Hippocampal formation (tissue), 2 donors: ENCODE data around the gene AR.

Experiments
- DNase-seq, 2 donors: peaks; one replicate each; lab custom pipeline; 2025; lab: John Stamatoyannopoulos, UW

Gene AR

DNA sequence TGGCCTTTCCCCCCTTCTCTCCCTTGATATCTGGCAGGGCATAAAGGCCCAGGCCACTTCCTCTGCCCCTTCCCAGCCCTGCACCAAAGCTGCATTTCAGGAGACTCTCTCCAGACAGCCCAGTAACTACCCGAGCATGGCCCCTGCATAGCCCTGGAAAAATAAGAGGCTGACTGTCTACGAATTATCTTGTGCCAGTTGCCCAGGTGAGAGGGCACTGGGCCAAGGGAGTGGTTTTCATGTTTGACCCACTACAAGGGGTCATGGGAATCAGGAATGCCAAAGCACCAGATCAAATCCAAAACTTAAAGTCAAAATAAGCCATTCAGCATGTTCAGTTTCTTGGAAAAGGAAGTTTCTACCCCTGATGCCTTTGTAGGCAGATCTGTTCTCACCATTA, 183.8 kb downstream of the AR start:
- no peak for DNase-seq

DNA sequence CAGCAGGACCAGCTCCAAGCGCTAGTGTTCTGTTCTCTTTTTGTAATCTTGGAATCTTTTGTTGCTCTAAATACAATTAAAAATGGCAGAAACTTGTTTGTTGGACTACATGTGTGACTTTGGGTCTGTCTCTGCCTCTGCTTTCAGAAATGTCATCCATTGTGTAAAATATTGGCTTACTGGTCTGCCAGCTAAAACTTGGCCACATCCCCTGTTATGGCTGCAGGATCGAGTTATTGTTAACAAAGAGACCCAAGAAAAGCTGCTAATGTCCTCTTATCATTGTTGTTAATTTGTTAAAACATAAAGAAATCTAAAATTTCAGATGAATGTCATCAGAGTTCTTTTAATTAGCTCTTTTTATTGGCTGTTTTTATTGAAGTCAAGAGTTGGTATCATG, 186.5 kb downstream of the AR start:
- DNase-seq: no peak

DNA sequence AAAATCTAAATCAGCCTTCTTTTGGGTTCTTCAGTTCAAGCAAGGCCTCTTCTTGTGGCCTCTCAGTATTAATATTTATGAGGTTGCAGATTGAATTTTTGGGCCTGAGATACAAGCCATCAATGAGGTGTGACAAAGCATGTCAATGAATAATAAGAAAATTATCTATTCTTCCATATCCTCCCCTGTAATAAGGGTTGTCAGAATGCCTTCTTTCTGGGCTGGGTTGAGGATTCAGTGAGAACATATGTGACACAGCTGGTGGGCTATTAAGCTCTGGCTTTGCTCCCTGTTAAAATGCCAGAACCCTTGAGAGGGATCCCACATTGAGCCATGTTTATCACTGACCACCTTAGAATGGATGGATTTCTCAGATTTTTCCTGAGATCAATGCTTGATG, 187.2 kb downstream of the AR start:
- no peak for DNase-seq

DNA sequence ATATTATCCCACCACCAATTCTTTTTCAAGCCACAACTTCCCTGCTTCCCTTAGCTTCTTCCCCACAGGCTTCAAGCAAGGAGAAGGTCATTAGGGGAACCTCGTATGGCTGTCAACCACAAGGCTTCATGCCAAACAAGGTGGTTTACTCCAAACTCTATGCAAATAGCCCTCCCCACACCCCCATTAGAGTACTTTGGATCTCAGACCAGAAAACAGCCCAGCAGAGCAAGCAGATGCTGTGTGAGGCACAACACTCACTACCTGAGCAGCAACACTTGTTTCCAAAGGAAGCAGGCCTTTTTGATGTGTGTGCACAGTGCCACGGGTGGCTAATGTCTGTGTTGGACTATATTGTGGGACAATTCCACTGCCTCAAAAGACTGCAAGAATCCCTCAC, 189.0 kb downstream of the AR start:
- DNase-seq: no peak

DNA sequence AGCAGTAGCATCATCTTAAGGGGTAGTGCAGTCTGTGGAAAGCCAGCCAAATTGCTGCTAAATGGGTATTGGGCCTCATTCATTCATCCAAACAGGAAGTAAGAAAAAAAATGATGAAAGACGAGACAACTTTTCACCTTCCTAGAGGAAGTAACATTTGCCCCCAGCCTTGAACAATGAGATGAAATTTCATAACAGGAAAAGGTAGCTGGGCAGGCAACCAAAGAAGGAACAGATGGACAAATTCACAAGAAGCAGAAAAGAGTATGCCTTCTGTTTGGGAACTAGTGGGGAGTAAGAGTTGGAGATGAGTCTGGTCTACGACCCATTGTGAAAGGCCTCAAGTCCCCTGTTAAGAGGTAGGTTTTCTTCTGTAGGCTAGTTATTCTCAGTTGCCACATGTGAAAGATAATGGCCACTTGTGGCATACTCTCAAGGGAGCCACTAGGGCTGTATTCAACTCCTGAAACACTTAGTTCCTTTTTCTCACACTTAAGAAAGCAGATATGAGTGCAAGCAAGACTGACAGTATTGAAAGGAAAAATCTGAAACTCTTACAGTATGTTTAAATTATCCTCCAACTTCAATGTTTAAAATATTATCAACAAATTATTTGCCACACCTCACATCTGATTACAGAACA, 190.4 kb downstream of the AR start:
- DNase-seq: no peak

DNA sequence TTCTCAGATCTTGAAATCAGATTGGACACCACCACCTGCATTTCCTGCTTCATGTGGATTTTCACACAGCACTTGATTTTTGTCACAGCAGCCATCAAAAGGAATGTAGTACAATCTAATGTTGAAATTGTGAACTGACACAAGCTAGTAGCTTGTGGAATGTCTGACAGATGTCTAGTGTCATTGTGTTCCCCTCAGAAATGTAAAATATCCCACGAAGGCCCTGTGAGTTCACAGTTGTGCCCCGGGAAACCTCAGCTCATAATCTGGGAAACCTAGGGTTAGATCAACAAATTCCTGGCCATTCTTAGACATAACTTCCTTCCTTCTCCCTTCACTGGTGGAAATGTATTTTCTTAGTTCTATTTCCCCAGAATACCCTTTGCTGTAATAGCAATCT, 205.7 kb downstream of the AR start:
- no peak for DNase-seq

DNA sequence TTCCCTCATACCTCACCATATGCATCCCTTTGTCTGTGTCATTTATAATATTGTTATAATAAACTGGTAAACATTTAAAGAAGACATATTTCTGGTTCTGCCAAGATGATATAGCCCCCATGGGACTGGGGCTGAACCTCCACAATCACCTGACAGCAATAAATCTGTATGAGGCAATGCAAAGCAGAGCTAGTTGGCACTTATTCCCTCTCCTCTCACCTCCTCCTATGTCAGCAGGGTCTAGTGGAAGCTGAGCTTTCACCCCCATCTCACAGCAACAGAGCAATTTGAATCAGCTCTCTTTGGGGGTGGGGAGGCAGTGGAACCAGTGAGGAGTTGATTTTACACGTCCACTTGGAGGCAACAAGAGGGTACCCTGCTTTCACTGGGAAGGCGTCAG, 206.9 kb downstream of the AR start:
- no peak for DNase-seq

DNA sequence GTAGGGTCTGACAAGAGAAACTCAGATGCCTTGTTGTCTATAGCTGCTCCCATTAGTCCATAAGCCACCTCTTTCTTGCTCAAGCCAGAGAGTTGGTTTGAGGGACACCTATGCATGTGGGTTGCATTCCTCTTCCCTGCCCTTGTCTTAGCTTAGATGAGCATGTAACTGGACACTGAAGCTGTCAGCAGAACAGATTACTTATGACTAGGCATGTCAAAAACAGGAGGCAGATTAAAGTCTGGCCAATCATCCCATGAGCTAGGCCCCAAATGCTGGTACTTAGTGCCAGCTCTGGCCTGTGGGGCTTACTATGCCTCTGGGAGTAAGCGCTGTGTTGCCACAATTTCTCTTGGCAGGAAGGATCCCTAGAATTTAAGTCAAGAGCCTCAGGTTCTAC, 215.2 kb downstream of the AR start:
- no peak for DNase-seq

DNA sequence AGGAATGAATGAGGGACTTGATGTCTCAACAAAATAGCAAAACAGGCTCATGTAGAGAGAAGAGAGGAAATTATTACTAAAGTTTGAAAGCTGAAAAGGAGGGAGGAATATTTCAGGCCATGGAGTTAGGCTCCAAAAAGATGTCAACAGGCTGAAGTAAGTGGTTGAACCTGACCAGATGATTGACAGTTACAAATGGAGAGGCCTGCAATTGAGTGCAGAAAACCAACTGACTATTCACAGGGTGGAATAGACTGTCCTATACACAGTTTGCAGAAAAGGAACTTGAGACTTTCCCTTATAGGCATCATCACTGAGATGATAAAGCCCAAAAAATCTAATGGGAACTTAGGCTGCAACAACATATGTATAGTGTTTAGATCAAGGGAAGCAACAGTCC, 233.3 kb downstream of the AR start:
- DNase-seq: no peak

DNA sequence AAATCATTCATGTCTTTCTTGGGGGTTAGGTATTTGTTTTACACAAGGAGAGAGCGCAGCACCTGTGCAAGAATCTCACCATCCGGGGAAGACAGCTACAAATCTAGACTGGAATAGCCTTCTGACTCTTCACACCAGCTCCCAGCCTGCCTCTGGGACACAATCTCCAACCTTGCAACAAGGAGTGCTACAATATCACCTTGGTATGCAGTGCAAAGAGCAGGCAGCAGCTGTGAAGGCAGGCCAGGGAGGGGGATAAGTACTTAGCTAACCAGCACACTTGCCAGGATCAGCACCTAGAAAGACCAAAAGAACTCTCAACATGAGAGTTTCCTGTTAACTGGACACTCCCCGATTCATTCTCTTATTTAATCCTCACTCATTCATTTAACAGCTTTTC, 235.3 kb downstream of the AR start:
- no peak for DNase-seq
